Putamen (tissue), 1 donor: ENCODE measurements around the gene DLST.
A peak's percentile ranks its signal among the peaks of the same experiment; 100 is the strongest.

ENCODE experiments used
- DNase-seq: peaks from one replicate; pipeline ENCODE4 v3.0.0-alpha.2; 2016; ENCODE audit warnings: low spot score

Gene DLST

DNA sequence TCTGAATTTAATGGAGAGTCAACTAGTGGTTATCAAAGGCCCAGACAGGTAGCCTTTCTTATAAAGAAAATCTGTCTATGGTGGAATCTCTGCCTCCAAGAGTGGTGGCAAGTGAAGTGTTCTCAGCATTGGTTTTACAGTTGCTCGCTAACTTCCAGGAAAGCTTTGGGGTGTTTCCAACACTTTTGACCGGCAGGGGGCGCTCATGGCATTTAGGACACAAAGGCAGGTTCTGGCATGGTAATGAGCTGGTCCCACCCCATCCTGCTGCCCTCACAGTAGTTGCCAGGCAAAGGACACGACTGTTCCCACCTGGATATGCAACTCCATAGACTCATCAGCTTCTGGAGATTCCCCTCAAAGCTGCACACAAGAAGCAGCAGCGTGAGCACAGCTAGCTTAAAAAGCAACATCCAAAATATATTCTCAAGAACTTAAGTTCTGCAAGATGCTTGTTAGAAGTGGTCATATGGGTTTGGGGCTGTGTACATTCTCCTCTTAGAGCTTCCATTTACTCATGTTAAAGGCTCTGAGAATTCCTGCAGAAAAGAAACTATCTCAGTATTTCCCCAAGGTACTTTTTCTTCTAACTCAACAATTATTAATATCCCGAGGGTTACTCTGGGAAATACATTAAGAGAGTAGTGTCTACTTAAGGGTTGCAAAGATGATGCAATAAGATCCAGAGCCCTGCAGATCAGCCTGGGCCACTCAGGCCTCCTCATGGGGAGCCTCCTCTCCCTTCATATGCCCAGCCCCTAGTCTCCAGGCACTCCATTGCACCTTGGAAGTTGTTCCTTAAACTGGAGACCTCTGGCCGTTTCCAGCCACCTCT is 20.6 kb upstream of the DLST start:
- peak; percentile 83 for DNase-seq

DNA sequence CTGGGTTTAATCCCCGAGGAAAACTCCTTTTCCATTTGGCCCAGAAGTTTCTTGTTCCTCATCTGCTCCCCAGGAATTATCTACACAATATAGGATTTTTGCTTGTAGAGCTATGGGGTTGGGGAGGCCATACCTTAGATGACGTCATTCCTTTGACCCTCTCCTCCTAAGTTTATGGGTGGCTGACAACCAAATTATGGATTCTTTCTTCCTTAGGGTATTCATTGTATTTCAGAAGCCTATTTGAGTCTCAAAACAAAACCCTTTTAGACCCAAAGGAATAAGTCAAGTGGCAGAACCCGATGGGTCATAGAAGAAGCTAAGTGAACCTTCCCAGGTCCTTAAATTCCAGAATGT is 20.0 kb upstream of the DLST start:
- DNase-seq, result no peak

DNA sequence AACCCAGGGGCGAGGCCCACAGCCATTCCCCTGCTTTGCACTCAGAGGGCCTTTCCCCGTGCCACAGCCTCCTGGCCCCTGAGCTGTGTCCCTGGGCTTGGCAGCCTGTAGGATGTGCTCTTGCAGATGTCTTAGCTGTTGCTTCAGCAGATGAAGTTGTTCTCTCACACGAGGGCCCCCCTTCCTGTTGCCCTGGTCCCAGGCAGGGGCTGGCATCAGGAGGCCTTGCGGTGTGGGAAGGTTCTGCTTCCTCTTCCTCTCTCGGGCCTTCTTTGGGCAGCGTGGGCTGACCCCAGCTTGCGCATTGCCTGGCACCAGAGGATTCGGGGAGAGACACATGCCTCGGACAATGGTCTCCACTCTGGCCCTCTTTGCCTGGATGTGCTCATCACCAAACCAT is 18.4 kb upstream of the DLST start:
- DNase-seq, result no peak

DNA sequence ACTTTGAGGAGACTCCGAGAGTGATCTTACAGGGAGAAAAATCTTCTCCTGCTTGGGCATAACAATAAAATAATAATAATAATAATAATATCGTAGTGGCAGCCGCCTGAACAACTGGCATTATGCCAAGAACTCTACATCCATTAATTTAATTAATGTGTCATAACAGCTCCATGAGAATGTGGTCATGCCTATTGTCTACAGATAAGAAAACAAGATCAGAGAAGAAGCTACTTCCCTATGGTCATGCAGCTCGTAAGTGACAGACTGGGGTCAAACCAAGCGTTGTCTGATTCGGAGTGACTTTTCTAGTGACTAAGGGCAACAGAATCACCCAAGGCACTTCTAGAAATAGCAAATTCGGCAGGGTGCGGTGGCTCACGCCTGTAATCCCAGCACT is 17.5 kb upstream of the DLST start:
- DNase-seq, result no peak

DNA sequence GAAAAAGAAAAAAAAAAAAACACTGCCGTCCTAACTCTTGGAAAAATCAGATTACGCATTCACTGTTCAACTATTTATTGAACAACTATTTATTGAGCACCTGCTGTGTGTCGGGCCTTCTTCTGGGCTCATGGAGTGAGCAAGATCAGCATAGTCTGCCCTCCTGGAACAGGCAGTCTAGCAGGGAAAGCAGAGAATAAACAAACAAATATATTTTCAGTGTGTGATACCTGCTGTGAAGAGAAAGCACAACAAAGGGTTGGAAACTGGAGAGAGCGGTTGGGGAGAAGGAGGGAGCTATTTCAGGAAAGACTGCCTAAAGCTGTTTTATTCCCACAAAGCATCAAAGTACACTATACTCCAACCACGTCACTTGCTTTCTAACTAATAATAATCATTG is 16.6 kb upstream of the DLST start:
- no peak for DNase-seq

DNA sequence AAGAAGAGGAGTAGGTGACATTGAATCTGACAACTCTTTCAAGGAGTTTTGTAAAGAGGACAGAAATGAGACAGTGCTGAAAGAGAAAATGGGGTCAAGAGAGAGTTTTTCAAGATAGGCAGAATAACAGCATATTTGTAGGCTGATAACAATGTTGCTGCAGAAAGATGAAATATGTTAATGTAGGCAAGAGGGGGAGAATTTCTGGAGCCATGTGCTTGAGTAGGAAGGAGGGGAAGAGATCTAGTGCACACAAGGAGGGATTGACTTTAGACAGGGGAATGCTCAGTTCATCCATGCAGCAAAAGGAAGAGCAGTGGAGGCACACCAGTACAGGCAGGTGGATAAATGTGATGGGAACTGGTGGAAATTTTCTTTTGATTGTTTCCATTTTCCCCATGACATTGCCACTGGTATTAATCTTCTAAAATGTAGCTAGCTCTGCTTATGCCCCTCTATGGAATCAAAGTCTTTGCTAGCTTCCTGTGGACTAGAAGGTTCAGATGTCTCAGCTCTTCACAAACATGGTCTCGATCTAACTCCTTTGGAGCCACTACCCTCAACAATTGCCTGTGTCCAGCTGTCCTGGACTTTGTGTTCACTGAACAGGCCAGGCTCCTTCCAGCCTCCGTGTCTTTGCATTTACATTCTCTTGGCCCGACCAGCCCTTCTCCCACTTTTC is 14.9 kb upstream of the DLST start:
- peak; percentile 74 for DNase-seq

DNA sequence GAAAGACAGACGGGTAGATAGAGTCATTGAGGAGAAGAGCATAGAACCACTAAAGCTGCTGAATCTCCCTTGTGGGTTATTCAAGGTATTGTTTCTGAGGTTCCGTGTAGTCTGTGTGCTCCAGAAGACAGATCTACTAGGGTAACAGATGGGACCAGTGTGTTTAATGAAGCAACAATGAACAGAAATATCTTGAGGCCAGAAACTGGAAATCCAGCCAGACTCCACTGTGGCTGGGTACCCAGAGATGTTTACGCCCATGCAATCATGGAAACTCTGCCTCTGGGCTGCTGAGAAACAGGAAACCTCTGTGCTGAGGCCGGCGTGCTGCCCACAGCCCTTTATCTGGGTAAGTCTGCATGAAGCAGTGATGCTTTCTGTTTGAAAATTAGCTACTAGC is 14.0 kb upstream of the DLST start:
- no peak for DNase-seq

DNA sequence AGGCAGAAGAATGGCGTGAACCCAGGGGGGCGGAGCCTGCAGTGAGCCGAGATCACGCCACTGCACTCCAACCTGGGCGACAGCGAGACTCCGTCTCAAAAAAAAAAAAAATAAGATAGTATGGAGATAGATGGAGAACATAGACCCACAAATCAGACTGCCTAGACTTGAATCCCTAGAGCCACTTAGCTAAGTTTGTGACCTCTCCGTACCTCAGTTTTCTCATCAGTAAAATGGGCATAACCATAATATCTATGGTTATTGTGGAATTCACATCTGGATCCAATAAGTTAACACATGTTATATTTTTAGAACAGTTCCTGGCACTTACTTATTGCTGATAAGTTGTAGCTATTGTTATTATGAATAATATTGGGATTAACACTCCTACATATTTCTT is 13.0 kb upstream of the DLST start:
- no peak for DNase-seq

DNA sequence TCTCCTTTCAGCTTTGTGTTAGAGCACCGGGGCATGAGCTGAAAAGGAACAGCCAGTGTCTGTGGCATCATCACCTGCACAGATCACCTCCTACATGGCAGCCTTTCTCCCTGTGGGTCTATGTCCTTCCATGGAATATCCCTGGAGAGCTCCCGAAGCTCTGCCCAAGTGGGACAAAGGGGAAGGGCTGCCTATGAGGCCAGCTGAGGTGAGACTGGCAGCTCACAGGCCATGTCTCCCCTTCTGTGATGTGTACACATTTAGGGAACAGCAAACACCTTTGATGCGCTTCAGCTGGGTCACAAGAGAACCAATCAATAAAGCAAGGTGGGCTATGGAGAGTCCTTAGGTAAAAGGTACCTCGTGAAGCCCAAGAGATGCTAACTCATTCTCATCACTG is 9.9 kb upstream of the DLST start:
- DNase-seq, result no peak

DNA sequence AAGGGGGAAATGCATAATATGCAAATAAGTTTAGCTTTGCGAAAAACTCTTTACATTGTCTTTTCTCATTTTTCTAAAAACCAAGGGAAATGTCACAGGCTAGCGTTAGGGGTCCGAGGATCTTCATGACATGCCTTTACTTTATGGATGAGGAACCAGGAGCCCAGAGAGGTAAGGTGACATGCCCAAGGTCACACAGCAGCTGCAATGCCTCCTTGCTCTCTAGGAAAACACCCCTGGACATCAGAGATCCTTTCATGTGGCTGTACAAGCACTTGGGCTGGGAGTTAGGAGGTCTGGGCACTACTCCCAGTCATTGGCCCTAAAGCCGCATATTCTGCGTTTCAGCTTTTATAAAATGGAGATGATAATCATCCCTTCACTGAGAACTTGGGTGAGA is 6.5 kb upstream of the DLST start:
- no peak for DNase-seq

DNA sequence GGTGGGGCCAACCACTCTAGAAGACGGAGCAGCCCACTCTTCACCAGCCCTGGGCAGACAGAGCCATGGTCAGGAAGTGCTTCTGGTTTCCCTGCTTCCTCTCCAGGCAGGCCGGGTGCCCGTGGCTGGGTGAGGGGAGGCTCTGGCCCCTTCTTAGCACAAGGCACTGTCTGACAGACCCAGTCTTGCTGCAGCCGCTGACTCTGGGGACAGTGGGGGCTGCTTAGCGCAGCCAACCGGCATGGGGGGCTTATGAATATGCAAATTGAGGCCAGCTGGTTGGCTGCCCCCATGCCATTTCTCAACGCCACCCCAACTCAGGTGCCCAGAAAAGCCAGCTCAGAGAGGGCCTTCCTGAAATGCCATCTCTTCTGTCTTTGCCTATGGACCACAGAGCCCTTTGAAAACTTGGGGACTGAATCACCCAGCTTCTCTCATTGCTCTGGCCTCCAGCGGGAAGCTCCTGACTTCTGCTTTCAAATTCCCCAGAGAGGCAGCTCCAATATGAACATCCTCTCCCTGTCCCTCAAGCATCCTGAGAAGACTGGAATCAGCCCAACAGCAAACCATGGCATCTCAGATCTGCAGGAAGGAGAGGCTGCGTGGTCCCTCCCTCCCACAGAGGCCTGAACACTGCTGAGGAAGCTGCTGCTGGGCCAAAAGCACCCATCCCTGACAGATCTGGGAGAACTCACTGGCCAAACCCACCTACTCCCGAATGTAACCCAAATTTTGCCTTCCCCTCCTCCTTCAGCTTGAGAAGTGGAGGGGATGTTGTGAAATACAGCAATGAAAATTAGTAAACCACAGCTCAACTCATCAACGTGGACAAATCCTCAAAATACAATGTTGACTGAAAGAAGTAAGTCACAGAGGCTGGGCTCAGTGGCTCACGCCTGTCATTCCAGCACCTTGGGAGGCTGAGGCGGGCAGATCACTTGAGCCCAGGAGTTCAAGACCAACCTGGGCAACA is 5.5 kb upstream of the DLST start, which contains the start of gene PROX2:
PROX2 (minus strand) TSS at position 205 of the 973 bp plus-strand sequence. CDS start 12,311 bp downstream, outside the sequence.
- DNase-seq, result no peak

DNA sequence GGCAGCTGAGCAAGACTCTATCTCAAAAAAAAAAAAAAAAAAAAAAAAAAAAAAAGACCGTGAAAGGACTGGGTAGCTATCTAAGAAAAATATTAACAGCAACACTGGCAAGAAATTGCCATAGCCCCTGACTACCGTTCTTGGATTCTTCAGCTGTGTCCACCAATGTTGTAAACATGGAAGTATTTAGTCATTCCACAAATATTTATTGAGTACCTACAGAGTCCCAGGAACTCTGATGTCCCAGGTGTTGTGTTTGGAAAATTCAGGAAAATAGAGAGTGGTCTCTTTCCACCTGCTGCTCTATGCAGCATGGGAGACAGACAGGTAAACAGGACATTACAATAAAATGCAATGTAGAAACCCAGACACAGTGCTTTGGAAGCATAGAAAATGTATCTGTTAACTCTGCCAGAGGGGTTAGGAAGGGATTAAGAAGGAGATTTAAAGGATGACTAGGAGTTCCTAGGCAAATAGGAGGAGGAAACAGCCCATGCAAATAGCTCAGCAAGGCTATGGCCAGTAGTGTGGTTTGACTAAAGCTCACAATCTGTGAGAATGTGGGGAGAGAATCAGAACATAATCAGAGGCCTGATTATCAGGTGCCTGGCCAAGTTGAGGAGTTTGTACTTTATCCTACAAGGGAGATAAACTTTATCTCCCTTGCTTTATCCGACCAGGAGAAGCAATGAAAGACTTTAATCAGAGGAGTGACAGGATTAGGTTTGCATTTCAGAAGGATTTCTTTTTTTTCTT is 2.1 kb upstream of the DLST start:
- DNase-seq, result no peak

DNA sequence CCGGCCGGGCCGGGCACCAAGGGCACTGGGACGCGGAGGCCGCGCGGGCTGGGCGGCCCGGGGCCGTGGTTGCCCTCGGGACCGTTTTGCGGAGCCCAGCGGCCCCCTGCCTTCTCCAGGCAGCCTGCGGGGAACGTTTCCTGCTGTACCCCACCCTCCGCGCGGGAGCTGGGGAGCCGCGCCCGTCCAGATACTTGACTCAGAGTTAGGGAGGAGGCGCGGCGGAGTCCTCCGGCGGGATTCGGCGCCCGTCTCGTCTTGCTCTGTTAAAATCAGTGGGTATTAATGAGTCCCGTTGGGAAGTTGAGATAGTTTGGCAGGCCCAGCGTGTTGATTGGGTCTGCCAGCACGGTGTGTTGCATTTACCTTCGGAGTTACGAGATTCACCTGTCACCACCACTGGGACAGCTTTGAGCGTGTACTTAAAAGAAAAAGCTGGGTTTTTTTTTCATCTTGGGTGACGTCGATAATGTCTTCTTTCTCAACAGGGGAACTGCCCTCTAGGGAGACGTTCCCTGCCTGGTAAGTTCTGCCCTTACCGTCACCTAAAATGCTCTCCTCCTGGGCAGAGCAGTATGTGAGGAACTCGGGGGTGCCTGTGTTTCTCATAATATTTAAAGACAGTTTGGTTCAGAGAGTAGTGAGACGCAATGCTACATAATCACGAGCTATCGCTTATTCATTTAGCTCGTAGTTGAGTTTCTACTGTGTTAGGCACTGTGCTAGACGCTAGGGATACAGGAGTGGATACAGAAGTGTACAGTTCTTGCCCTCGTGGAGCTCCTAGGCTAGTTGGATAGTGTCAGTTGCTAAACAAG is 596 bp downstream of the DLST start:
- DNase-seq, result no peak

DNA sequence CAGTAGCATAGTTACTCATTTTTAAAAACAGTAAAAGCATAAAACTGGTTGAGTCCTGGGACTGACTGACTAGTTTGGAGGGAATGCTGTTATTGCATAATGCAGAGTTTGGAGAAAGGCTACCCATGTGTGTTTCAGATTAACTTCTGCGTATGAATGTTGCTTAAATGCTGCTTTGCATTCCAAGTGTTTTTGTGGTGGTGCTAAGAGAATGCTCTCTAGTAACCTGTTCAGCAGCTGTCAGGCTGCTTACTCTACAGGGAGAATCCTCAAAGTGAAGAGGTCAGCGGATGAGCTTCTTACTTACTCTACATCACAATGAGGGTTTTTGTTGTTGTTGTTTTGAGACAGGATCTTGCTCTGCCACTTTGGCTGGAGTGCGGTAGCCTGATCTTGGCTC is 4.3 kb downstream of the DLST start:
- no peak for DNase-seq

DNA sequence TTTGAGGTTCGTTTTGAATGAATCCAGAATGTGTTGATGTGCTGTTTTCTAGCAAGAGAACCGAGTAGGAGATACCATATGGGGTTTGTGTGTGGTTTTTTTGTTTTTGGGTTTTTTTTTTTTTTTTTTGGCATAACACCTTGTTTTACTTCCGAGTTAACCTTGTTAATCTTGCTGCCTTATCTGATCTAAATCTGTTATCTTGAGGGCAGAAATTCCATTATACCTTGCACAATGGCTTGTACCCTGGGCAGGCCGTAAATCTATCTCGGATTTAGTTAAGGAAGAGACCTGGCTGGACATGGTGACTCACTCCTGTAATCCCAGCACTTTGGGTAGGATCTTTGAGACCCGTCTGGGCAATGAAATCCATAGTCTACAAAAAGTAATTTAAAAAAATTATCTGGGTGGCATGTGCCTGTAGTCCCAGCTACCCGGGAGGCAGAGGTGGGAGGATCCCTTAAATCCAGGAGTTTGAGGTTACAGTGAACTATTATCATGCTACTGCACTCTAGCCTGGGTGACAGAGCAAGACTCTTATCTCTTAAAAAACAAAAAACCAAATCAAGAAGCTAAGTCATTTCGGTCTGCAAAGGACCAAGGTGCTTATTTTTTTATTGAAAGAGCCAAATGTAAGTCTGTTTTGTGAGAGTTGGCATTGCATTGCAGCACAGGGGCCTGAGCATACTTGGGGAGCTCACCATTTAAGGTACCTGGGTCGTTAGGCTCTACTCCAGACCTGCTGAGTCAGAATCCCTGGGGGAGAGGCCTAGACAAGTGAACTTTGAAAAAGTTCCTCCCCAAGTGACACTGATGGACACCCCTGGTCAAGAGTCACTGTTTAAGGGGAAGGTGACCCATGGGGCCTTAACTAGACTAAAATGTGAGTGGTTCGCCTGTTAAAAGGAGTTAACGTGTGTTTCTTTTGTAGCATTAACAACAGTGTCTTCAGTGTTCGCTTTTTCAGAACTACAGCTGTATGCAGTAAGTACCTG is 6.7 kb downstream of the DLST start:
- DNase-seq, result no peak

DNA sequence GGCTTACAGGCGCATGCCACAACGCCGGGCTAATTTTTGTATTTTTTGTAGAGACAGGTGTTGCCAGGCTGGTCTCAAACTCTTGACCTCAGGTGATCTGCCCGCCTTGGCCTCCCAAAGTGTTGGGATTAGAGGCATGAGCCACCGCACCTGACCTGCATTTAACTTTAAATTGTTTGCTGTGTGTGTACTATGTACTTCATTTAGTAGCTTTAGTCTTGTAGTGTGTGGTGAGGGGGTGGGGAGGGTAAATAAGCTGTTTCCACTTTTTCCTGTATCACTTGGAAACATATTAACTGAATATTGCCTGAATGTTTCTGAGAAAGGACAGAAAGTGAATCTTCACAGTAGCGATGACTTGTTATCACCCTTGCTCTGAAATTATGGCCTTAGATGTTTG is 8.5 kb downstream of the DLST start:
- no peak for DNase-seq

DNA sequence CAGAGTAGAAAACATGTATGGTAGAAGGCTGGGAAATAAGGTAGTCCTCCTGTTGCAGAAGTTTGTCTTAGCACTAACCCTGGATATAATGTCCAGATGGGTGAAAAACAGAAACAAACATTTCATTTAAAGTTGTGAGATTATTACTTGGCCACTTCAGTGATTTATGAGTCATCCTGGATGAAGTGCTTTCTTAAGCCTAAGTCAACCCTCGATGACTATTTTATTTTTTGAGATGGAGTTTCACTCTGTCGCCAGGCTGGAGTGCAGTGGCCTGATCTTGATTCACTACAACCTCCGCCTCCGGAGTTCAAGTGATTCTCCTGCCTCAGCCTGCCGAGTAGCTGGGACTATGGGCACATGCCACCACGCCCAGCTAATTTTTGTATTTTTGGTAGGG is 10.2 kb downstream of the DLST start:
- DNase-seq, result no peak

DNA sequence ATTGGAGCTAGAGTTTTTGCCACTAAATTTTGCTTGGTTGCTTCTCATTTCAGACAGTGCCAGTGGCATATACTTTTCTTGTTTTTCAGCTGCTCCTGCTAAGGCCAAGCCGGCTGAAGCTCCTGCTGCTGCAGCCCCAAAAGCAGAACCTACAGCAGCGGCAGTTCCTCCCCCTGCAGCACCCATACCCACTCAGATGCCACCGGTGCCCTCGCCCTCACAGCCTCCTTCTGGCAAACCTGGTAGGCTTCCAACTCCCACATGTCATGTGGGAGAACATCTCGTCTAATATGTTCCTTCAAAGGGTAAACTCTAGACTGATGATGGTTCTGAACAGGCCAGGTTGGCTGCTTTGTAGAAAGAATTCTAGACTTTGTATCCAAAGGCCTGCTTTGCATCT is 11.0 kb downstream of the DLST start:
- DNase-seq, result peak; percentile 55

DNA sequence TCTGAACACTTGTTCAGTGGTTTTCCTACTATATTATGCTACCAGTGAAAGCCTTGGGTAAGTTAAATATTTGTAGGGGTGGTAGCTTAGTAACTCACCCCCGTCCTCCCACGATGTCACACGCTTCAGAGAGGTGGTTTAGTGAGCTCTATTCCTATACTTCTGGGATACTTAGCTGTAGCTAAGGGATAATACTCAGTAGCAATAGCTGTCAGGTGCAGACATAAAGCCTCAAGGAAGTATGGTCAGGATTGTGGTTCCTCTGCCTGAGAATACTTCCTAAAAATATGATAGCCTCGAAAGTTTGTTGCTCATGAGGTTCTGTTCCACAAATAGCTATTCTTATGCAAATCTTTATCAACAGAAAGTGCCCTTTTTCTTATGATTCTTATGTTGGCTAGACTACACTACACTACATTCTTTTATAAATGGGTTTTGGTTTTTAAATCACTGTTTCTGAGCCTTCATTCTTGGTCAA is 11.9 kb downstream of the DLST start:
- no peak for DNase-seq
